Neutrophil (primary cell): ENCODE measurements around the gene MAT2A.

Experiments
- H3K27ac ChIP-seq: fragments of 200-600 bp; sonication (generic); 2 replicates; pipeline ENCODE4 v1.5.1; 2016; ENCODE audit warnings: mild to moderate bottlenecking, moderate library complexity
- H3K27me3 ChIP-seq: fragments of 200-600 bp; sonication (generic); 2 replicates; pipeline ENCODE4 v1.6.0; 2016; ENCODE audit warnings: mild to moderate bottlenecking
- H3K36me3 ChIP-seq: fragments of 200-600 bp; sonication (generic); 2 replicates; pipeline ENCODE4 v1.5.1; 2017
- H3K4me1 ChIP-seq, 2 experiments: fragments of 200-600 bp in 1 of 2; sonication (generic) in 1 of 2; 1 replicate in 1 of 2; 2 replicates in 1 of 2; pipeline versions ENCODE4 v1.5.1 to v1.6.1; 2013 to 2016; ENCODE audit warnings: low read depth in 1 of 2, low read length in 1 of 2, mild to moderate bottlenecking in 1 of 2, moderate library complexity in 1 of 2; ENCODE audit not compliant: control insufficient read depth in 1 of 2, insufficient read depth in 1 of 2
- H3K4me3 ChIP-seq, 2 experiments: fragments of 200-600 bp in 1 of 2; sonication (generic) in 1 of 2; 1 replicate in 1 of 2; 2 replicates in 1 of 2; pipeline ENCODE4 v1.5.1; 2013 to 2016; ENCODE audit warnings: low read depth in 1 of 2, low read length in 1 of 2, mild to moderate bottlenecking in 1 of 2, moderate library complexity in 1 of 2
- H3K9me3 ChIP-seq: fragments of 200-600 bp; sonication (generic); 2 replicates; pipeline ENCODE4 v1.5.1; 2016
- CTCF ChIP-seq: fragments of 200-600 bp; sonication (generic); IDR thresholded peaks from 2 replicates; pipeline ENCODE4 v1.5.1; 2016; ENCODE audit warnings: antibody characterized with exemption

Gene MAT2A

GRCh38 chr2:85582492-85582891 is 43.5 kb downstream of the MAT2A start:
- Histone ChIP-seq H3K4me3 (no peak overlapping the region), H3K9me3 (no peaks in the 10 kb centered on the region), H3K27ac (peak overlapping the region; percentile 46), H3K4me1 (peaks cover 67 to 69% of the 10 kb centered on the region in 2 experiments), H3K36me3 (no peaks in the 10 kb centered on the region), H3K27me3 (no peaks in the 10 kb centered on the region)
- TF ChIP-seq CTCF, result no peak

- H3K9me3 ChIP-seq, result no peaks in the 10 kb centered on the region
- no peaks in the 10 kb centered on the region for H3K27me3 ChIP-seq
- peak overlapping the region; percentile 65 to 72 for H3K4me3 ChIP-seq
- peaks cover 67 to 69% of the 10 kb centered on the region in 2 experiments for H3K4me1 ChIP-seq
- no peaks in the 10 kb centered on the region for H3K36me3 ChIP-seq
- peak overlapping the region; percentile 79 for H3K27ac ChIP-seq
- no peak for TF ChIP-seq CTCF
Observed at GRCh38 chr2:85583667-85584353, 44.8 kb downstream of the MAT2A start.

- no peaks in the 10 kb centered on the region for H3K36me3 ChIP-seq
- H3K4me1 ChIP-seq, result peaks cover 62 to 69% of the 10 kb centered on the region in 2 experiments
- H3K9me3 ChIP-seq, result no peaks in the 10 kb centered on the region
- peak within 1 kb of the TSS; percentile 65 to 72 for H3K4me3 ChIP-seq
- H3K27ac ChIP-seq, result peak within 1 kb of the TSS; percentile 79
- no peak for TF ChIP-seq CTCF
- H3K27me3 ChIP-seq, result no peaks in the 10 kb centered on the region
Observed at GRCh38 chr2:85584354-85584856, 45.4 kb downstream of the MAT2A start, which contains the start of gene VAMP5. TSS of gene VAMP5 (plus strand) at chr2:85584431. CDS start at chr2:85584491, 60 bp downstream.

- H3K4me3 ChIP-seq, result peak overlapping the region; percentile 65 to 72
Observed at GRCh38 chr2:85584857-85585780, 46.2 kb downstream of the MAT2A start.

More at GRCh38 chr2:85584857-85585780, 46.2 kb downstream of the MAT2A start:
- peaks cover 58 to 69% of the 10 kb centered on the region in 2 experiments for H3K4me1 ChIP-seq
- H3K36me3 ChIP-seq, result no peaks in the 10 kb centered on the region
- peak overlapping the region; percentile 79 for H3K27ac ChIP-seq
- no peaks in the 10 kb centered on the region for H3K27me3 ChIP-seq
- no peak for TF ChIP-seq CTCF
- H3K9me3 ChIP-seq, result no peaks in the 10 kb centered on the region
